Measurements from ENCODE around the gene USP32. TPM values are rescaled to one million over a fixed set of nuclear protein-coding genes. Genes with fewer than 3 reads are reported as not detected.

The USP32 gene
- total and polyA plus RNA-seq, 2 of the 8 experiments (the other 6 are each of a cell fraction or from before 2014, with no cell fraction given): 29.6 to 112 TPM

DNA sequence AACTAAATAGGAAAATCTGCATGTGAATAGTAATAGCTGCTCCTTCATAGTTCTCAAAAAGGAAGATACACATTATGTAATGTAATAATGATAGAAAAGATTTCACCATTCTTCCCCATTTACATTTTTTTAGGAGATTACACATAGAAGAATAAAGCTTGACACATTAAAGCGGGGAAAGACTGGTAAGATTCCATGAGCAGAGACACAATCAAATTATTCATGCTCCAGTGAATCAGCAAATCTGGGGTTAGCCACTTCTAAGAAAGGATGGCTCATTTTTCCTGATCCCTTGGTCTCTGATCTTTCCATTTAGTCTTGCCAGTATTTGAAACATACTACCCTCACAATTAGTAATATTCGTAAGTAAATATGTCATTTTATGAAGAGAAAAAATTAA, 160.2 kb downstream of the USP32 start (continued):
- TF ChIP-seq, protein P1, sequence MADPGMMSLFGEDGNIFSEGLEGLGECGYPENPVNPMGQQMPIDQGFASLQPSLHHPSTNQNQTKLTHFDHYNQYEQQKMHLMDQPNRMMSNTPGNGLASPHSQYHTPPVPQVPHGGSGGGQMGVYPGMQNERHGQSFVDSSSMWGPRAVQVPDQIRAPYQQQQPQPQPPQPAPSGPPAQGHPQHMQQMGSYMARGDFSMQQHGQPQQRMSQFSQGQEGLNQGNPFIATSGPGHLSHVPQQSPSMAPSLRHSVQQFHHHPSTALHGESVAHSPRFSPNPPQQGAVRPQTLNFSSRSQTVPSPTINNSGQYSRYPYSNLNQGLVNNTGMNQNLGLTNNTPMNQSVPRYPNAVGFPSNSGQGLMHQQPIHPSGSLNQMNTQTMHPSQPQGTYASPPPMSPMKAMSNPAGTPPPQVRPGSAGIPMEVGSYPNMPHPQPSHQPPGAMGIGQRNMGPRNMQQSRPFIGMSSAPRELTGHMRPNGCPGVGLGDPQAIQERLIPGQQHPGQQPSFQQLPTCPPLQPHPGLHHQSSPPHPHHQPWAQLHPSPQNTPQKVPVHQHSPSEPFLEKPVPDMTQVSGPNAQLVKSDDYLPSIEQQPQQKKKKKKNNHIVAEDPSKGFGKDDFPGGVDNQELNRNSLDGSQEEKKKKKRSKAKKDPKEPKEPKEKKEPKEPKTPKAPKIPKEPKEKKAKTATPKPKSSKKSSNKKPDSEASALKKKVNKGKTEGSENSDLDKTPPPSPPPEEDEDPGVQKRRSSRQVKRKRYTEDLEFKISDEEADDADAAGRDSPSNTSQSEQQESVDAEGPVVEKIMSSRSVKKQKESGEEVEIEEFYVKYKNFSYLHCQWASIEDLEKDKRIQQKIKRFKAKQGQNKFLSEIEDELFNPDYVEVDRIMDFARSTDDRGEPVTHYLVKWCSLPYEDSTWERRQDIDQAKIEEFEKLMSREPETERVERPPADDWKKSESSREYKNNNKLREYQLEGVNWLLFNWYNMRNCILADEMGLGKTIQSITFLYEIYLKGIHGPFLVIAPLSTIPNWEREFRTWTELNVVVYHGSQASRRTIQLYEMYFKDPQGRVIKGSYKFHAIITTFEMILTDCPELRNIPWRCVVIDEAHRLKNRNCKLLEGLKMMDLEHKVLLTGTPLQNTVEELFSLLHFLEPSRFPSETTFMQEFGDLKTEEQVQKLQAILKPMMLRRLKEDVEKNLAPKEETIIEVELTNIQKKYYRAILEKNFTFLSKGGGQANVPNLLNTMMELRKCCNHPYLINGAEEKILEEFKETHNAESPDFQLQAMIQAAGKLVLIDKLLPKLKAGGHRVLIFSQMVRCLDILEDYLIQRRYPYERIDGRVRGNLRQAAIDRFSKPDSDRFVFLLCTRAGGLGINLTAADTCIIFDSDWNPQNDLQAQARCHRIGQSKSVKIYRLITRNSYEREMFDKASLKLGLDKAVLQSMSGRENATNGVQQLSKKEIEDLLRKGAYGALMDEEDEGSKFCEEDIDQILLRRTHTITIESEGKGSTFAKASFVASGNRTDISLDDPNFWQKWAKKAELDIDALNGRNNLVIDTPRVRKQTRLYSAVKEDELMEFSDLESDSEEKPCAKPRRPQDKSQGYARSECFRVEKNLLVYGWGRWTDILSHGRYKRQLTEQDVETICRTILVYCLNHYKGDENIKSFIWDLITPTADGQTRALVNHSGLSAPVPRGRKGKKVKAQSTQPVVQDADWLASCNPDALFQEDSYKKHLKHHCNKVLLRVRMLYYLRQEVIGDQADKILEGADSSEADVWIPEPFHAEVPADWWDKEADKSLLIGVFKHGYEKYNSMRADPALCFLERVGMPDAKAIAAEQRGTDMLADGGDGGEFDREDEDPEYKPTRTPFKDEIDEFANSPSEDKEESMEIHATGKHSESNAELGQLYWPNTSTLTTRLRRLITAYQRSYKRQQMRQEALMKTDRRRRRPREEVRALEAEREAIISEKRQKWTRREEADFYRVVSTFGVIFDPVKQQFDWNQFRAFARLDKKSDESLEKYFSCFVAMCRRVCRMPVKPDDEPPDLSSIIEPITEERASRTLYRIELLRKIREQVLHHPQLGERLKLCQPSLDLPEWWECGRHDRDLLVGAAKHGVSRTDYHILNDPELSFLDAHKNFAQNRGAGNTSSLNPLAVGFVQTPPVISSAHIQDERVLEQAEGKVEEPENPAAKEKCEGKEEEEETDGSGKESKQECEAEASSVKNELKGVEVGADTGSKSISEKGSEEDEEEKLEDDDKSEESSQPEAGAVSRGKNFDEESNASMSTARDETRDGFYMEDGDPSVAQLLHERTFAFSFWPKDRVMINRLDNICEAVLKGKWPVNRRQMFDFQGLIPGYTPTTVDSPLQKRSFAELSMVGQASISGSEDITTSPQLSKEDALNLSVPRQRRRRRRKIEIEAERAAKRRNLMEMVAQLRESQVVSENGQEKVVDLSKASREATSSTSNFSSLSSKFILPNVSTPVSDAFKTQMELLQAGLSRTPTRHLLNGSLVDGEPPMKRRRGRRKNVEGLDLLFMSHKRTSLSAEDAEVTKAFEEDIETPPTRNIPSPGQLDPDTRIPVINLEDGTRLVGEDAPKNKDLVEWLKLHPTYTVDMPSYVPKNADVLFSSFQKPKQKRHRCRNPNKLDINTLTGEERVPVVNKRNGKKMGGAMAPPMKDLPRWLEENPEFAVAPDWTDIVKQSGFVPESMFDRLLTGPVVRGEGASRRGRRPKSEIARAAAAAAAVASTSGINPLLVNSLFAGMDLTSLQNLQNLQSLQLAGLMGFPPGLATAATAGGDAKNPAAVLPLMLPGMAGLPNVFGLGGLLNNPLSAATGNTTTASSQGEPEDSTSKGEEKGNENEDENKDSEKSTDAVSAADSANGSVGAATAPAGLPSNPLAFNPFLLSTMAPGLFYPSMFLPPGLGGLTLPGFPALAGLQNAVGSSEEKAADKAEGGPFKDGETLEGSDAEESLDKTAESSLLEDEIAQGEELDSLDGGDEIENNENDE (IDR thresholded peaks at IDR 0.05; ENCODE audit: insufficient replicate concordance, low read length): no peak
- no peak for TF ChIP-seq EGR1 (IDR thresholded peaks at IDR 0.05; ENCODE audit: borderline replicate concordance, low read depth, low read length)
- TF ChIP-seq SIN3A (conservative IDR thresholded peaks at IDR 0.05 in 1 of 2, IDR thresholded peaks at IDR 0.05 in 1 of 2; ENCODE audit: low read depth in 1 of 2, low read length in 2 of 2): no peak
- TF ChIP-seq CHD1 (IDR thresholded peaks at IDR 0.05; ENCODE audit: low read depth, low read length): no peak
- TF ChIP-seq CTBP2 (IDR thresholded peaks at IDR 0.05; ENCODE audit: borderline replicate concordance, insufficient read depth, insufficient read length, low read length): no peak
- TF ChIP-seq, protein P2, sequence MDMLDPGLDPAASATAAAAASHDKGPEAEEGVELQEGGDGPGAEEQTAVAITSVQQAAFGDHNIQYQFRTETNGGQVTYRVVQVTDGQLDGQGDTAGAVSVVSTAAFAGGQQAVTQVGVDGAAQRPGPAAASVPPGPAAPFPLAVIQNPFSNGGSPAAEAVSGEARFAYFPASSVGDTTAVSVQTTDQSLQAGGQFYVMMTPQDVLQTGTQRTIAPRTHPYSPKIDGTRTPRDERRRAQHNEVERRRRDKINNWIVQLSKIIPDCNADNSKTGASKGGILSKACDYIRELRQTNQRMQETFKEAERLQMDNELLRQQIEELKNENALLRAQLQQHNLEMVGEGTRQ (IDR thresholded peaks at IDR 0.05; ENCODE audit: low read length): no peak
- TF ChIP-seq TEAD4 (IDR thresholded peaks at IDR 0.05; ENCODE audit: low read depth, low read length): no peak
- no peak for TF ChIP-seq RBBP5 (IDR thresholded peaks at IDR 0.05; ENCODE audit: borderline replicate concordance, low read depth, low read length)
- no peak for TF ChIP-seq SP2 (IDR thresholded peaks at IDR 0.05; ENCODE audit: low read length)
- no peak for TF ChIP-seq NANOG (IDR thresholded peaks at IDR 0.05; ENCODE audit: insufficient read depth, low read depth, low read length, poor library complexity, severe bottlenecking)
